HuH-7.5 (cell line): ENCODE data around the gene C2CD5.

Experiments used
- DNase-seq: peaks from one replicate; pipeline ENCODE4 v3.0.0; 2011; ENCODE audit warnings: low spot score

C2CD5 gene

DNA sequence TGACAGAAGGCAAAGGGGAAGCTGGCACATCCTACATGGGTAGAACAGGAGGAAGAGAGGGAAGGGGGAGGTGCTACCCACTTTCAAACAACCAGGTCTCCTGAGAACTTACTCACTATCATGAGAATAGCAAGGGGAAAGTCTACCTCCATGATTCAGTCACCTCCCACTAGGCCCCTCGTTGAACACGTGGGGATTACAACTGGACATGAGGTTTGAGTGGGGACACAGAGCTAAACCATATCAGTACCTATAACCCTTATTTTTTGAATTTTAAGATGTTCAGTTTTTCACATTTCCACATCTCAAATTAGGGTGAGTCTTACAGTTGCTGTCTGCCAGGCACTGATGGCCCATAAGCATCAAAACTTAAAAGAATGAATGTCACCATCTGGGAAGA is 129.6 kb downstream of the C2CD5 start:
- no peak for DNase-seq

DNA sequence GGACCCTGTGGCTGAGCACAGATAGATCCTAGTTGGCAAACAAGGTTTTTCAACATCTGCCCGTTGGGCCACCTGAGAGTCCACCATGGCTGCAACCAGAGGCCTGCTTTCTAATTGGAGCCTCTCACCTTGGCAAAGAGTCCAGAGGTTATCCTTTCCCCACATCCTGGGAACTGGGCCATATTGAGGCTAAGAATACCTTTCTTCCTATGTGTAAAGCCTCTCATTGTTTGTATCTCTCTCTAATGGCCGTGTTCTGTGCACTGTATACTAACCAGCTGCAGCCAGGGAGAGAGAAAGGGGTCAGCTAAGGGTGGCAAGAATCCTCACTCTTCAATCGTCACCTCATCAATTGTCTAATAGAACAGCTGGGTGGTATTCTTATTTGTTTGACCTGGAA is 130.8 kb downstream of the C2CD5 start:
- no peak for DNase-seq

DNA sequence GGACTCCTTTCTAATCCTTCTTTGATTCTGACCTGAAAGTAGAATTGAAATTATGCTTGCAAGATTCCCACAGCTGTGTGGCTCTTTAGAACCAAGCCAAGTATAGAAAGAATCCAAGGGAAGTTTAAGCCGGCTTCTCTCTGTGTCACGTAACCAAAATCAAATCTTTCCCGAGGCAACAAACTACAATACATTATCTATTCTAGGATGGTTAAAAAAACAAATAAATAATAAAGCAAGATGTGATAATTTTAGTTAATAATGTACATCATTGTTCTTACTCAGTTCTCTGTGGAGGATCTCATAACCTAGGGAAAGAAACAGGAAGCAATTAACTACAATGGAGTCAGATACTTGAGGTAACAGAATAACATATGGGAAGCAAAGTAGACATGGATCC is 131.8 kb downstream of the C2CD5 start:
- no peak for DNase-seq

DNA sequence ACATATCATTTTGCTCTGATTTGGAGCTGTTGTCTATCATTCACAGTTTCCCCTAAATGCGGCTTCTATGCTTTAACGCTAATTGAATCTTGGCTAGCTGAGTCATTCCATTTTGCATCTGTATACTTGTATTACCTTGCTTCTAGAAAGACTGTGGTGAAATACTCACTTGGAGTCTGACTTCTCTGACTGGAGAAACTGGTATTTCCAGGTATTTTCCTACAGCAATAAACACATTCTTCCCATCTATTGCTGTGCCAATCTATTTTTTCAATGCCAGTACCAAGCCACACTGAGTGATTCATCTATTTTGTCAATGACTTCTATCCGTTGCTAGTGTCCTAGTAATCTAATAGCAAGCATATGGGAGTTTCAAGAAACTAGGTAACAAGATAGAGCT is 133.9 kb downstream of the C2CD5 start:
- DNase-seq = no peak

DNA sequence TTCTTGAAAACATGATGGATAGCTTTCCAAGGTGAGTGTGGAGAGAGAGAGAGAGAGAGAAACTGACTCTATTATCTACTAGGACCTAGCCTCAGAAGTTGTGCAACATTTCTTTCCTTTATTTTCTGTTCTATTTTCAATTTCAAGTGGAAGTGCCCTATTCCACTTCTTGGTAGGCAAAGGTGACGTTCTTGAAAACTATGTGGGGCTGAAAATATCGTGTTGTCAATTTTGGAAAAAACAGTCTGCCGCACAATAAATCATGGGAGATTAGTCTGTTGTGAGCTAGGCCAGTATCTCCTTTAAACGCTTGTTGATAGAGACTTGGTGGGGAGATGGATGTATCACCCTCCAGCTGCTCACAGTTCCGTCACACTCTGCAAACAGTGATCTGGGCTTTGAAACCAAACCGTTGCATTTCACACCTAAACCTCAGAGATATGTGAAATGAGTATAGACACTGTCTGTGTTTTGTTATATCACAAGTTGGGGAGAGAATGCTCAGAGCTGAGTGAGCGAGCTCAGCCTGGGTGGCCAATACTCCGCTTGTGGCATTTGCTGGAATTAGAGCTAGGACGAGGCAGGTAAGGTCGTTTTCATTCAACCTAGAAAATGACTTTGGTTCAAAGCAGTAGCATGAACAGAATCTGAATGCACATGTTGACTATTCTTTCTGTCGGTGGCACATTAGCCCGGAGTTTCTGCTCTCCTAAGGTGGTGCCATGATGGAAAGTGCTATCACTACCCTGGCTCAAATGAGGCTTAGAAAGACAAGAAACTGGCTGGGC is 134.8 kb downstream of the C2CD5 start:
- no peak for DNase-seq

DNA sequence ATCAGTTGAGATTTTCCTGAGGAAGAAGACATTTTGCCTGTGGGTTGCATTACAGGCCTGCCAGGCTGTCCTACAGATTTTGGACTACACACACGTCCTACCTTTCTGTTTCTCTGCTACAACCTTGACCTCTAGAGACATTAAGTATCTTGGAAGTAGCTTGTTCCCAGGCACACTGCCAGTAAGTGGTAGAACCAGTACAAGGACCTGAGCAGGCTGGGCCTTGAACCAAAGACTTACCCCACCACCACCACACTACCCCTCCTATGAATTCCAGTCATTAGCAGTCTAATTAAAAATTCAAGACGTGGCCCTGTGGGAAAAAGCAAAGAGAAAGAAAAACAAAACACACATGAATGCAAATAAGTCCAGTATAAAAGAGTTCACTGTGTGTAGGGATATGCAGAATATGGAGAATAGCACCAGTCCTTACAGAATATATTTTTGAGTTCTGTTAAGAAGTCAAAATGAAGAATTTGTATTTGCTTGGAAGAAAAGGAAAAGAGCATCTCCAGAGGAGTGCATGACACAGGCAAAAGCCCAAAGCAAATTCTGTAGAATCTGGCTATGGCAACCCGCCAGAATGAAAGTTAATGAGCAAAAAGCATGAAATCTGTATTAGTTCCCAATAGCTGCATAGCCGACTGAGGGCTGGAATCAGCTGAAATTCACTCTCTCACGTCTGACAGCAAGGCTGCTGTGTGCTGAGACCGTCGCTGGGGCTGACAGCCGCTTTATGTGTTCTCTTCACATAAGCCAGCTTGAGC is 135.5 kb downstream of the C2CD5 start:
- DNase-seq = no peak

DNA sequence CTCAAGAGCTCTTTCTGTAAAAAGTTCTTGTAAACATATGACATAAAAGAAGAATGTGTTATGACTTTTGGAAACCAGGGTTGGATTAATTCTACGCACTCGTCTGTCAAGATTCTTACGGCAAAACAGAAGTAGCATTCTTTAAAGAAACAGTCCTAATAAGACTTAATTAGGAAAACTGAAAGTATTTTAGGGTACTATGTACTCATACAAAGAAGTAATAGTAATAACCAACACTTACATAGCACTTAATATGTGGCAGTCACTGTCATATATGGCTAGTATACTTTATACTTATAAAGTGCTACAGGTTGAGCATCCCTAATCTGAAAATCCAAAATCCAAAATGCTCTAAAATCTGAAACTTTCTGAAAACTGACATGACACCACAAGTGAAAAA is 136.9 kb downstream of the C2CD5 start:
- DNase-seq = no peak

DNA sequence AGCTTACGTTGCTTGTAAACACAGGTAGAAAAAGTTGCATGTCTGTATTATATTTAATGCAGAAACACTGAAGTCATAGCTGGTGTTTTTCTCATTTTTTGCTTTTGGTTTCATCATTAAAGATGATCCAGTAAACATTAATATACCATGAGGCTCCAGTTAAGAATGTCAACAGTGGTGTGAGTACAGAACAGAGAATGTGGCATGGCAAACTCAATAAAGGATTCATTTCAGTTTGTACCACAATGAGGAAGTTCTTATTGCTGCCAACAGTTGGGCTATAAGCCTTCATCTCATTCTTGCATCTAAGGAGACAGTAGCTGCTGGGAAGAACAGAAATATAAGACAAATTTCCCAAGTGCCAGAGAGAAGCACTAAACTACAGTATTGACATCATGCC is 137.7 kb downstream of the C2CD5 start:
- DNase-seq = no peak

DNA sequence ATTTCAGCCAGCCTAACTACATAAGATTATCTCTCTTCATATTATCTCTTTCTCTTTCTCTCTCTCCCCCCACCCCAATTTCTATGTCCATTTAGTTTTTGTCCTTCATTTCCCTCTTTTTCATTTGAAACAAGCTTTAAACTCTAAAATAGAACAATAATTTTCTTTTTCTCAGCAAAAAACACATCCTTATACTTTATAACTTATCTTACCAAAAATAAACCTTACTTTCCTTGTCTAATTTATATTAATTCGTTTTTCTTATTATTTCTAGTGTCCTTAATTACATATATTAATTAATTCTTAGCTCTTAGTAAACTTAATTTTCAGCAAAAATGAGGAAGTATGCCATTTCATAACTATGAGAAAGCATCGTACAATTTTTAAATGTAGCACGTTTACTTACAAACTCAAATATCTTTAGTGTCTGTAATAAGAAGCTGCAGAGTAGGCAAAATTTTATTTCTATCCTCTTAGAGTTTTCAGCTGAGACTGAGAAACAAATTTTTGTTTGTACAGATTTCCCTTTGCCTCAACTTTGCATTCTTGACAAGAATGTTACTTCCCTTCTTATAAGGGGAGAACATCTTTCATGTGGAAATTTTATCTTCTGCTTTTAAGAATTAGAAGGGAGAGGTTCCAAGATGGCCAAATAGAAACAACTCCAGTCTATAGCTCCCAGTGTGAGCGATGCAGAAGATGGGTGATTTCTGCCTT is 144.7 kb downstream of the C2CD5 start:
- DNase-seq = no peak
